GM21447 (cell line): Measurements from ENCODE around the gene TFE3.
A peak's percentile ranks its signal among the peaks of the same experiment; 100 is the strongest.

Experiments used
- ATAC-seq: cut with Tn5 transposase; IDR thresholded peaks from one replicate; pipeline ENCODE4 v1.9.1; 2021; ENCODE audit not compliant: unreplicated experiment

Gene TFE3, protein sequence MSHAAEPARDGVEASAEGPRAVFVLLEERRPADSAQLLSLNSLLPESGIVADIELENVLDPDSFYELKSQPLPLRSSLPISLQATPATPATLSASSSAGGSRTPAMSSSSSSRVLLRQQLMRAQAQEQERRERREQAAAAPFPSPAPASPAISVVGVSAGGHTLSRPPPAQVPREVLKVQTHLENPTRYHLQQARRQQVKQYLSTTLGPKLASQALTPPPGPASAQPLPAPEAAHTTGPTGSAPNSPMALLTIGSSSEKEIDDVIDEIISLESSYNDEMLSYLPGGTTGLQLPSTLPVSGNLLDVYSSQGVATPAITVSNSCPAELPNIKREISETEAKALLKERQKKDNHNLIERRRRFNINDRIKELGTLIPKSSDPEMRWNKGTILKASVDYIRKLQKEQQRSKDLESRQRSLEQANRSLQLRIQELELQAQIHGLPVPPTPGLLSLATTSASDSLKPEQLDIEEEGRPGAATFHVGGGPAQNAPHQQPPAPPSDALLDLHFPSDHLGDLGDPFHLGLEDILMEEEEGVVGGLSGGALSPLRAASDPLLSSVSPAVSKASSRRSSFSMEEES

DNA sequence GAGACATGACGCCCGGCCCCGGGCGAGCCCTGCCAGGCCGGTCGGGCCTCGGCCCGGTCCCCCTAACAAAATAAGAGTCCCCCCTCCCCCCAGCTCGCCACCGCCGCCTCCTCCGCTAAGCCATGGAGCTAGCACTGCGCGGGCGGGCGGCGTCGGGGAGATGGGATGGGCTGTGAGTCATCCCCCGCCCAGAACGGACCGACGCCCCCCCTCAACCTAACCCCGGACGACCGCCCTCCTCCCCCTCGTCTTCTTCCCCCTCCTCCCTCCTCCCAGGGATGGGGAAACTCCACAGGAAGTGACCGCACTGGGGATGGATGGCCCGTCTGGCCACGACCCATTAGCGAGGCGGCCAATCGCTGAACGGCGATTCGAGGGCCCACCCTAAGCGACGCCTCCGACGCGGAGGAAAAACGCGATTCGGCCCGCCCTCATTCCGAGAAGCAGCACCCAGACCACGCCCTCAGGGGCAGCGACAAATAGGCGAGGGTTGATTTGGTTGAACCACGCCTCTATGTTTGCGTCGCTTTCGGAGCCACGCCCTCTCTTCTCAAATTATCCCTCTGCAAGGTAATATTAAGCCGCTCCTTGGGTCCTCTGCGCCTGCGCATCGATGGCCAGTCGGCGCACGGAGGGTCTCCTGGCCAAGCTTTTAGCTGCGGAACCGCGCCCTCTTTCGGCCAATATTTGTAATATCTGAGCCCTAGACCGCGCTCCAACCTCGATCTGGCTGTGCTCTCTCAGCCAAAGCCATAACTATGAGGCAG is at the start of gene TFE3:
TFE3 (minus strand) TSS at position 138 of the 767 bp plus-strand sequence; CDS start at position 7, 131 bp downstream.
- ATAC-seq = peak; percentile 89

DNA sequence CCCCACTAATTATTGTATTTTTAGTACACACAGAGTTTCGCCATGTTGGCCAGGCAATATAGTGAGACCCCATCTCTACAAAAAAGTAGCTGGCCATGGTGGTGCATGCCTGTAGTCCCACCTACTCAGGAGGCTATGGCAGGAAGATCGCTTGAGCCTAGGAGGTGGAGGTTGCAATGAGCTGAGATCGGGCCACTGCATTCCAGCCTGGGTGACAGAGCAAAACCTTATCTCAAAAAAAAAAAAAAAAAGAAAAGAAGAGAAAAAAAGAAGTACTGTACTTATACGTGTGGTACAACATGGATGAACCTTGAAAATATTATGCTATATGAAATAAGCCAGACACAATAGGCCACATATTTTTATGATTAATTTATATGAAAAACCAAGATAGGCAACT is 46.4 kb upstream of the TFE3 start:
- ATAC-seq = no peak

DNA sequence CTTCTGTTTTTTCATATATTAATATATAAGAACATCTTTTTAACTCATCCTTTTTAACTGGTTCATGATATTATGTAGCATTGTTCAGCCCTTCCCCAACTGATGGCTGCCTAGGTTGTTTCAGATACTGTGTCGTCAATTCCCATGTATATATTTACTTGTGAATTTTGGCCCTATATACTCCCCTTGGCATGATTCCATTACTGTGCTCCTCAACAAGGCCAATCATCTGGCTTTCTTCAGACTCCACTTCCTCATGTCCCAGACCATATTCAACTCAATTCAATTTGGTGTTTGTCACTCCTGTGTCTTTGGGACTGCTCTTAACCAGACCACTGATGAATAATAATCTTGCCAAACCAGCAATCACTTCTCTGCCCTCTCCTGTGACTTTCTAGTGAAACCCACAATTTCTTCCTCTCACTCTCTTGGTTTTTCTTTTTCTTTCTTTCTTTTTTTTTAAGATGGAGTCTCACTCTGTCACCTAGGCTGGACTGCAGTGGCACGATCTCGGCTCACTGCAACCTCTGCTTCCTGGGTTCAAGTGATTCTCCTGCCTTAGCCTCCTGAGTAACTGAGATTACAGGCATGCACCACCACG is 39.2 kb upstream of the TFE3 start:
- ATAC-seq = no peak

DNA sequence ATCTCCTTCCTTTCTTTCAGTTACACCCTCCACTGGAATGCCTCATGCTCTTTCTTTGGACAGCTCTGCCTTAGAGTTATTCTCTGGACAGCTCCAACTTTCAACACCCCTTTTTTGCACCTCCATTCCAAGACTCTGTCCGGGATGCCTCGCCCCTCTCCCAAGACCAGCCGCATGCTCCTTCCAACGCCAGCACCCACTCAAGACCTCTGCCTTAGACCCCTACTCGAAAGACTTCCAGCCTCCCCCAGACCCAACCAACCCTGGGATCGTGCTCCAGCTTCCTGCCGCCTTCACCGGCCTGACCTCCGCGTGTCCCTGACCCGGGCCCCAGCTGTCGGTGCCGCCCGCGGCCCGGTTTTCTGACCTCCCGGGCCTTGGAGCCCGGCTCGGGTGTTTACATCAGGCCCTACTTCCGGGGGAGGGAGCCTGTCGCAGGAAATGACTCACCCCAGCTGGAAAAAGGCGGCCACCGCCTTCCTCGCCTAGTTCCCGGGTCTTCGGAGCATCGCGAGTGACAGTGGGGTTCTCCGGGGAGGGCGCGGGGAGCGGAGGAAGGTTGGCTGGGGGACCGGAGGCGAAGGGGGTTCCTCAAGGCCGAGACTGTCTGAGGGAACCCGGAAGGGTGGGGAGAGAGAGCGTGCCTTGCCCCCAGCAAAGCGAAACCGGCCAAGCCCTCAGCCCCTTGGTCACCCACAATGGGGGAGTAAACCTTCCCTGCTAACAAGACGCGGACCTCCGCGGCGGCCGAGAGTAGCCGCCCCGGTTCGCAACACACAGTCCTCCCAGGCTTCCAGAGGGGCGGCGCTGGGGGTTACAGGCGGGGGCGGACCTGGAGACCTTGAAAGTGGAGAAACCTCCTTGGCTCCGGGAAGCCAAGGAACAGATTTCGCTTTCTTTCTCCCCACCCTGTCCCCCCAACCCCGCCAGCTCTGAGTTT is 36.6 kb upstream of the TFE3 start, which contains the start of gene WDR45:
WDR45 (minus strand) TSS at position 399 of the 940 bp plus-strand sequence. CDS start 1,792 bp downstream, outside the sequence.
- peak; percentile 83 for ATAC-seq

DNA sequence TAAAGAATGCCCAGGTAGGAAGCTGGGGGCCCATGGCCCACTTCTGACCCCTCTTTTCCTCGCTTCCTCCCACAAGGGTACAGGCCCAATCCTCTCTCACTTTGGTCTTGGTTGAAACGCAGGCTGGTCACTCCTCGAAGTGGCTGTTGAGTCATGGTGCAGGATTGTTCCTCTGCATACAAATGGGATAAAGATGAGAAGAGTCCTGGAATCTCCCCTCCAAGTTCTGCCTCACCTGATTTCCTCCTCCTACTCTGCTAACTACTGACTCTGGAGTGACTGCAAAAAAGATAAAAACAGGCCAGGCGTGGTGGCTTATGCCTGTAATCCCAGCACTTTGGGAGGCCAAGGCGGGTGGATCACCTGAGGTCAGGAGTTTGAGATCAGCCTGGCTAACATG is 34.8 kb upstream of the TFE3 start:
- ATAC-seq = no peak

DNA sequence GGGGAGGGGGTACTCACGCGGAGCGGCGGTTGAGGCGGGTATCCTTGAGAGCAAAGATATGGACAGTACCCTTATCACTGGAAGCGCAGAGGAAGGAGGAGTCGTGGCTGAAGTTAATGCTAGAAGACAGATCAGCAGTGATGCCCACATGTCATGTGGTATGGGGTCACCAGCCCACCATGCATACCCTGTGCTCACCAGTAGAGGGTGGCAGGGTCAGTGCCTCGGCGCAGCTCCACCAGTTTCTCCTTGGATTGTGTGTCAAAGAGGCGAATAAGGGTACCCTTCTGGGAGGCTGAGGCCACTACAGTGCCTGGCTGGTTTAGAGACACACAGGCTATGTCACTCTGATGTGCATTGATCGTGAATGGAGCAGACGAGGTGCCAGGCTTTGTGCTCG is 32.2 kb upstream of the TFE3 start:
- no peak for ATAC-seq

DNA sequence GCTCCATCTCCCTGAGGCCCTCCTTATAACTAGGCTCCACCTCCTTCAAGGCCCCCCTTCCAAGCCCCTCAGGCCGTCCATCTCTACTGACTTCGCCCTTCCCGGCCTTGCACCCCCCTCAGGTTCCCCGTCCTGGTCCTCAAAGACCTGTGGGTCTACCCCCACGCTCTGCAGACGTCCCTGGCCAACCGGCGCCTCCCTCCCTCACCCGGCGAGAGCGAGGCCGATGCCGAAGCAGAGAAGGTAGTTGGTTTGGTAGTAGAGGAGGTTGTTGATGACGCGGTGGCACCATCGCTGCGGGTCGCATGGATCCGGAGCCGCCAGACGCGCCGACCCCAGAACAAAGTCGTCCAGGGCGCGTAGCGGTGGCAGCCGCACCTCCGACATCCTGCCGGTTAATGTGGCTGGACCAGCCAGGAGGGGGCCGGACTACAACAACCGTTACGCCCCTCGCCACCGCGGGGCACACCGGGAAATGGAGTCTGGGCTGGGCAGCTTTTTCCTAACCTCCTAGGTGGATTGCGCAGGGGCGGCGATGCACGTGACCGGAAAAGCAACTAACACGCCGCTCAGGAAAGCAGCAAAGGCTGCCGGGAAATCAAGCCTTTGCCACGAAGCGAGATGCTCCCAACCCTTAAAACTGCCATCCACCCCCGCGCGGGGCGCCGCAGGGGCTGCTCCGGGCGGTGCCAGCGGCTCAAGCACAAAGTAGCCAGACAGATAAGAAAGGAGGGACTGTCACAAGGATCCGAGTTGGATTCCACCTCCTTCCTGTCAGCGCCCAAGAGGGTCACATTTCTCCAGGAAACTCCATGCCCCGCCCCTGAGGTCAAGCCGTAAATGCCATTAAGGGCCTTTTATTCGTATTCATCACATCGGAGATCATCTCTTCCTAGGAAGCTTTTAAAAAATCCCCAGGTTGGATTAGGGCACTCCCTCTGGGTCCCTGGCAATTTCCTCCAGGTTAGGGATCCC is 30.7 kb upstream of the TFE3 start, which contains the start of gene PRAF2:
PRAF2 (minus strand) TSS at position 402 of the 975 bp plus-strand sequence; CDS start at position 387, 15 bp downstream.
- ATAC-seq = peak; percentile 93

DNA sequence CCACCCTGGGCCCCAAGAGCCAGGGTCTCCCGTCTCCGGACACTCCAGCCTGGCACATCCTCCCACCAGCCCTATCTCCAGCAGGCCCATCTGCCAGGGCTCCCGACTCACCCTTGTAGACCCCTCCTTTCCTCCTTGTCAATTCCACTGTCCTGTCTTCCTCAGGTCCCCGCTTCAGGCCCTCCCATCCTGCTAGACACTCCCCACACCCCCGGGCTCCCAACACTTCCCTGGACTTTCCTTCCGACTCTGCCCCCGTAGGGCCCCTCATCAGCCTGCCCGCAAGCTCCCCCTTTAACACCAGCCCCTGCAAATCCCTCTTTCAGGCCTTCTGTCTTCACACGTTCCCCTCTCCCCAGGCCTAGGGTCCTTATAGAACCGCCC is 29.5 kb upstream of the TFE3 start:
- ATAC-seq = no peak

DNA sequence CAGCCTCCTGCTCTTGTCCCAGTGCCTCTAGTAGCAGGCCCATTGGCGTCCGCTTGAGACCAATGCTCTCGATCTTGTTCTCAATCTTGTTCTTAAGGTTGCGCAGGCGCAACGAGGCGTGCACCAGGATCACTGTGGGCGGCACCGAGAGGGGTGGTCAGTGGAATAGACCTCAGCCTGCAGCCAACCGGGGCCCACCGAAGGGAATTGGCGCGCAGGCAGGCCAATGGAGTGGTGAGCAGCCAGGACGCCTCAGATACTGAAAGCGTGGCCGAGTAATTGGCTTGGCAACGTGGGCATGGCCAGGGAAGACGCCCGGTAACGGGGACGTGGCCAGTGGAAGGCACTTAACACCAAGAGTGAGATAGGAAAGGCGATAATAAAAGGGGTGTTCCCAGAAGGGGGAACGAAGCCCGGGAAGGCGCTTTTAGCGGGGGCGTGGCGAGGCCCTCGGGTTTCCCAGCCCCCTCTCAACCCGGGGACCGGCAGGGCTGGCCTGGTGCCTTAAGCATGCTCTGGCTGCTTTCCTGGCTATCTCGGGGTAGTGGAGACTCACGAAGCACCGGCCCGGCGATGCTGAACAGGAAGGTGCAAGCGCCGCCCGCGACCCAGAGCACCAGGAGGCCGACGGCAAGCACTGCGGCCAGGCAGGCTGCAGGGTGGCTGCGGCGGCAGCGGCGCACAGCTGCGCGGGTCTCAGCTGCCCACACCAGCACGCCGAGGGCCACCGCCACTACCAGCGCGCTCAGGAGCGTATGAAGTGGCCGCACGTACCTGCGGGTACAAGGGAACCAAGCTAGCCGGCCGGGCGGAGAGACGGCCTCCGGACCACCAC is 28.9 kb upstream of the TFE3 start:
- ATAC-seq = no peak

DNA sequence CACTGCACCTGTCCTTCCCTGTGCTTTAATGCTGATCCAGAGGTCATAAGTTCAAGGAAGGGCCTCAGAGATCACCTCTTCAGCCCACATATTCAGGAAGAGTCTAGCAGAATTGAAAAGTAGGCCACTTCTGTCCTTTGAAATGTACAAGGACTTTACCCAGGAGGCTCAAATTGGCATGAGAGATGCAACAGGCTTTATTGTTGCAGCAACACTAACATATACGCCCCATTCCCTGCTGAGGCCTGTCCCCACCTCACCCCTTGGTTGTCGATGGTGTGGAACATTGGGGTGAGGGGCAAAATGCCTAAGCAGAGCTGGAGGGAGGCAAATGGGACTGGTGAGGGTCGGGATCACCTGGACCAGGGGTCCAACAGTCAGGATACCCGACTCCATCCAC is 27.8 kb upstream of the TFE3 start:
- no peak for ATAC-seq

DNA sequence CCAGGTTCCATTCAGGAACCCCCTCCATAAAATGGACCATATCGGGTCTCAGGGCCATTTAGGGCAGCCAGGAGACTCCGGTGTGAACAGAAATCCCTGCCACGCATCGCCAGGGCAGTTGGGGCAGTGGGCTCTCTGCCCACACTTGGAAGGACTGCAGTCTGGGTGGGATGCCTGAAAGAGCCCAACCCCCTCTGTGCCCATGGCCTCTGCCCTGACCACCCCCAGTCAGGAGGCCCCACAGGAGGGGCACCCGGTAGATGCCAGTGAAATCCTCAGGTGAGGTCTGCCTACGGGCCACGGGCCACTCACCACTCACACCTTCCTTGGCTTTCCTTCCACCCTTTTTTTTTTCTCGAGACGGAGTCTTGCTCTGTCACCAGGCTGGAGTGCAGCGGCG is 25.9 kb upstream of the TFE3 start:
- no peak for ATAC-seq

DNA sequence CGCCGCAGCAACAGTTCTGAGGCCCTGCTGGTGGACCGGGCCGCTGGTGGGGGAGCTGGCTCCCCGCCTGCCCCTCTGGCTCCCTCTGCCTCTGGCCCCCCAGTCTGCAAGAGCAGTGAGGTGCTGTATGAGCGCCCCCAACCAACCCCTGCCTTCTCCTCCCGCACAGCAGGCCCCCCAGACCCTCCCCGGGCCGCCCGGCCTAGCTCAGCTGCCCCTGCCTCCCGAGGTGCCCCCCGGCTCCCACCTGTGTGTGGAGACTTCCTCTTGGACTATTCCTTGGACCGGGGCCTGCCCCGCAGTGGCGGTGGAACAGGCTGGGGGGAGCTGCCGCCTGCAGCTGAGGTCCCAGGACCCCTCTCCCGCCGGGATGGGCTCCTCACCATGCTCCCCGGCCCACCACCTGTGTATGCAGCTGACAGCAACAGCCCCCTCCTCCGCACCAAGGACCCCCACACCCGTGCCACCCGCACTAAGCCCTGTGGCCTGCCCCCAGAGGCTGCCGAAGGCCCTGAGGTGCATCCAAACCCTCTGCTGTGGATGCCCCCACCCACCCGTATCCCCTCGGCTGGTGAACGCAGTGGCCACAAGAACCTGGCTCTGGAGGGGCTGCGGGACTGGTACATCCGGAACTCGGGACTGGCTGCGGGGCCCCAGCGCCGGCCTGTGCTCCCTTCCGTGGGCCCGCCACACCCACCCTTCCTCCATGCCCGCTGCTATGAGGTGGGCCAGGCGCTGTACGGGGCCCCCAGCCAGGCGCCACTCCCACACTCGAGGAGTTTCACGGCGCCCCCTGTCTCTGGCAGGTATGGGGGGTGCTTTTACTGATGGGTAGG is 24.3 kb upstream of the TFE3 start:
- no peak for ATAC-seq

DNA sequence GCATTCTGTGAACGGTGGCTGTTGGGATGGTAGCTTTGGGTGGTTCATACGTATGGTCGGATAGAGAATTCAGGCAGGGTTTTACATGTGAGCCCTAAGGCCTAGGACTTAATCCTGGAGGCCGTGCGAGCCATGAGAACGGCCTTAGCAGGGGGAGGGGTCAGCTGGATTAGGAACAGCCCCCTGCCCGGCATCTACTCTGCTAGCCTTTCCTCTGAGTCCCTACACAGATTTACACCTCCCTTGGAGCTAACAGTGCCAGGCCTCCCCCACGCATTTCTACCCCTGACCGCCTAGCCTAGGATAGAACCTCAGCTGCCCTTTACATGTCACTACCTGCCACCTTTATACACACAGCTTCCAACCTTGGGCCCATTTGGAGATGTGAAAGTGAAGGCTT is 23.5 kb upstream of the TFE3 start:
- ATAC-seq = no peak

DNA sequence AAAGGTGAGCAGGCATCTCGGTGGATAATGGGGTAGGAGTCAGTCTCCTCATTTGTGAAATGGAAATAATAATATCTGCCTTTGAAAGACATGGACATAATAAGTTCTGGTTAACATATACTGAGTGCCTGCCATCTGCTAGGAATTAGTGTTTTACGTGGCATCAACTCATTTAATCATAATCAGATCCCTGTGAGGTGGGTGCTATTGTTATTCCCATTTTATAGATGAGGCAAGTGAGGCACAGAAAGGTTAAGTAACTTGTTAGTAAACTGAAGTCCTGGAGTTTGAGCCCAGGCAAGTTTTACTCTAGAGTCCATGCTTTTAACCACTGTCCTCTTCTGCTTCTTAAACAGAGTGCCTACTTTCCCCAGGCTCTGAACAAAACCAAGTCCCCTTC is 23.1 kb upstream of the TFE3 start:
- no peak for ATAC-seq

DNA sequence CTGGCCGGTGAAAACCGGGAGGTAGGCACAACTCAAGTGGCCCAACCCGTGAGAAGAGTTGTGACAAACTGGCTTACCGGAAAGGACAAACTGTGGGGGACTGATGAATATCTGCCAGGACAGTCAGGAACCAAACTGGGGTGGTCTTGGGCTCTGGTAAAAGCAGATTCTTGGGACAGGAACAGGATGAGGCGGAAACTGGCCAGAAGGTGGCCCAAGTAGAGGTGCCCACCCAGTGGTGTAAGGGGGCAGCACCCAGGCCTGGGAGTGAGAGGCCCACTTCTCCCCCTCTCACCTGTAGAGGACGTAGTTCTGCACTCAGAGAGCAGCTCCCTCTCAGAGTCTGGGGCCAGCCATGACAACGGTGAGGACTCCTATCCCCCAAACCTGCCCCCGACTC is 21.6 kb upstream of the TFE3 start:
- ATAC-seq = no peak

DNA sequence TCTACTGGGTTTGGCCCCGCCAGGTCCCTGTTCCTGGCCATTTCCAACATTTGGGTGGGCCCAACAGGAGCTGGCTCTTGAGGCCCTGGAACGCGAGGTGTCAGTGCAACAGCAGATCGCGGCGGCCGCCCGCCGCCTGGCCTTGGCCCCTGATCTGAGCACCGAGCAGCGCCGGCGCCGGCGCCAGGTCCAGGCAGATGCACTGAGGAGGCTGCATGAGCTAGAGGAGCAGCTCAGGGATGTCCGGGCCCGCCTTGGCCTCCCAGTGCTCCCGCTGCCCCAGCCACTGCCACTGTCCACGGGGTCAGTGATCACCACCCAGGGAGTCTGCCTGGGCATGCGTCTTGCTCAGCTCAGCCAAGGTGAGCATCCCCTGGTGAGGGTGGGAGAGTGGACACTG is 21.1 kb upstream of the TFE3 start:
- ATAC-seq = no peak

DNA sequence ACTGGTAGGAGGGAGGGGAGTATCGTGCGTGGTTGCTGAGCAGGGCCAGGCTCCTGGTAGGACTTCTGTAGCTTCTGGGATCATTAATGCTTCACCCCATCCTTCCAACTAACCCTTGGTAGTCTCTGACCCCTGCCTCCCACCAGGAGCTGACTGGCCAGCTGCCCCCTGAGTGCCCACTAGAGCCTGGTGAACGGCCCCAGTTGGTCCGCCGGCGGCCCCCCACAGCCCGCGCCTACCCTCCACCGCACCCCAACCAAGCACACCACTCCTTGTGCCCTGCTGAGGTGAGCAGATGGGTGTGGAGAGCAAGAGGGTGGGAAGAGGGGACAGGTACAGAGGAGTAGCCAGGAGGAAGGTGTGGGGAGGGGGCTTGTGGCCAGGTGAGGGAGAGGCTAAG is 20.6 kb upstream of the TFE3 start:
- no peak for ATAC-seq
